ENCODE data around the gene MASTL.

Gene MASTL

DNA sequence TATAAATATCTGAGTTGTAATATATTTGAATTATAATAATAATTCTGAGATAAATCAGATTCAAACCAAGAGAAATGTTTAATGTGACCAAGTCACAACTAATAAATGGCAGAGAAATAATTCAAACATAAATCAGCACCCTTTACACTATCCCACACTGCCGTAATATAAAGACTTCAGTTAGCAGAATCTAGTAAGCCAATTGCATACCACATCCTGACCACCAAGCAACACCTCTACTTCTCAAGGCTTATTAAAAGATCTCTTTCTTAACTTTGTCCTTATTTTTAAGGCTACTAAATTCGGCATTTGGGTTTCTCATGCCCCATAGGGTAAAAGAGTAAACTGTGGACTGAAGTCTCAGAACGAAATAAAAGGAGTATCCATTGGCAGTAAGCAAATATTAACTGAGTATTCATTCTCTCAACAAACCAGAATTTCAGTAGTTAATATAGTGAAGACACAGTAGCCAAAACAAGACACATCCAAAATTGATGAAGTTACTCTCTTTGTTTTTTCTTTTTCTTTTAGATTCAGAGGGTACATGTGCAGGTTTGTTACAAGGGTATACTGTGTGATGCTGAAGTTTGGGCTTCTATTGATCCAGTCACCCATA is 70.6 kb downstream of the MASTL start:
- no peak for DNase-seq

DNA sequence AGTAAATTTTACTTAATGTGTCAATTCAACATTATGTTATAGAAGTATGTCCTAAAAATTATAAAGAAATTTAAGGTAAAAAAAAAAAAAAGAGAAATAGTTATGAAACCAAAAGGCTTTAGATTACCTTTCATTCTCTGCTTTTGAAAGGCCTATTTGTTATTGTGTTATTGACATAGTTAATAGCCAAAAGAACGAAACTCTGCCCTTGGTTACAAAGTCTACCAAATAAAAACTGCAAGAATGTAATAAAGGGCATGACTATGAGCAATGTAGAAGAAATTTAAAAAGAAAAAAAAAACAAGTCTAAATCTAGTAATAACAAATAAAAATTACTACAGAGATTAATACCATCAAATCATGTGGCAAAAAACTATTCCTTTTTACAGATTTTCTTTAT is 74.9 kb downstream of the MASTL start:
- DNase-seq, result no peak

DNA sequence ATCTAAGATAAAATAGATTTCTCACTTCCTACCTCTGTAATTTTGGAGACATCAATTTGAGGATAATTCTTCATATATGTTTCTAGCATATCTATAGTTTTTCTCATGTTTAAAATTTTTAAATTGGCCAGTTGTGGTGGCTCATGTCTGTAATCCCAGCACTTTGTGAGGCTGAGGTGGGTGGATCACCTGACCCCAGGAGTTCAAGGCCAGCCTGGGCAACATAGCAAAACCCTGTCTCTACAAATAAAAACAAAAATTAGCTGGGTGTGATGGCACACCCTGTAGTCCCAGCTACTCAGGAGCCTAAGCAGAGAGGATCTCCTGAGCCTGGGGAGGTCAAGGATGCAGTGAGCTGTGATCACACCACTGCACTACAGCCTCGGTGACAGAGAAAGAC is 80.6 kb downstream of the MASTL start:
- no peak for DNase-seq

Measured in activated CD4-positive, CD25-positive, alpha-beta regulatory T cell treated with anti-CD3 and anti-CD28 coated beads, Interleukin-2, amount 50 U/mL, for 72 hours (primary cell).